OCI-M1 (cell line): Measurements from ENCODE around the gene OTOL1.

Experiments used
- DNase-seq: peaks from one replicate; lab custom pipeline; 2025; lab: John Stamatoyannopoulos, UW

OTOL1 gene

DNA sequence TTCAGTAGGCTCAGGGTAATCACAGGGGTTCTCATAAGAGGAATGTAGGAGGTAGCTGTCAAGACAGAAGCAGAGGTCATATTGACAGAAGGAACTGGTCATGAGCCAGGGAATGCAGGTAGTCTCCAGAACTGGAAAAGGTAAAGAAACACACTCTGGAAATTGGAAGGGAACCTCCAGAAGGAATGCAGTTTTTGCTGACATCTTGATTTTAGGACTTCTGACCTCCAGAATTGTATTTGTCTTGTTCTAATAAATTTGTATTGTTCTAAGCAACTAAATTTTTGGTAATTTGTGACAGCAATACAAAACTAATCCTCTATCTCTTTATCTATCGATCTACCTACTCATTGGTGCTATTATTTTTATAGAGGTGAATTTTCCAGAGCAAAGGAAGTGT is 49.2 kb downstream of the OTOL1 start:
- no peak for DNase-seq

DNA sequence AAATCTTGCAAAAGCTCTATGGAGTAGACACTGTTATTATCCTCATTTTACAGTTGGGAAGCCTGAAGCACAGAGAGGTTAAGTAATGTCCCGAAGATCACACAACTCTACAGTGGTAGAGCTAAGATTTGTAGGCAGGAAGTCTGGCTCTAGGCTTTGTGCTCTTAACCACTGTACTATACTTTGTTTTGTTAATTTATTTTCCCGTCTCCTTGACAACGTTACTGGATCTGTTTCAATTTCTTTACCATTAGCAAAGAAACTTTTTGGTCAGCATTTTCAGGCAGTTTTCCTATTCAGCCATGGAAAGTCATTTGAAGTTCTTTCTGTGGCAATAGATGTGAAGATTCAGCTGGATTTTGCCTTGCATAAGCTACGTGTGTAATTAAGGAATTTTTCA is 51.7 kb downstream of the OTOL1 start:
- no peak for DNase-seq

DNA sequence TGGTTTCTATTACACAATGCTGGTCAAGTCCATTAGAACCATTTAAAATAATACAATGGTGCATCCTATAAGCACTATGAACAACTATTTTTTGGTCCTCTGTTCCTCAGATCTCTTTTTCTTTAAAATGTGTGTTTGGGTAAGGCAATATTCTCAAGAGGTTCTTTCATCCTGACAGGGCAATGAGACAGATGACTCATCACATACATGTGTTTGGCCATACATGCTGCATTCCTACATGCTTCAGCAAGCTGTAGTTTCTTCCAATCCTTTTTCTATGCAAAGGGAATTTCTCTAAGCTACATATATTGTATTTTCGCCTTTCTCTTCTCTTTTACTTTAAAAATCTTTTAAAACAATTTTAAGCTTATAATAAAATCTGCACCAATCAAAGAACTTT is 52.7 kb downstream of the OTOL1 start:
- no peak for DNase-seq

DNA sequence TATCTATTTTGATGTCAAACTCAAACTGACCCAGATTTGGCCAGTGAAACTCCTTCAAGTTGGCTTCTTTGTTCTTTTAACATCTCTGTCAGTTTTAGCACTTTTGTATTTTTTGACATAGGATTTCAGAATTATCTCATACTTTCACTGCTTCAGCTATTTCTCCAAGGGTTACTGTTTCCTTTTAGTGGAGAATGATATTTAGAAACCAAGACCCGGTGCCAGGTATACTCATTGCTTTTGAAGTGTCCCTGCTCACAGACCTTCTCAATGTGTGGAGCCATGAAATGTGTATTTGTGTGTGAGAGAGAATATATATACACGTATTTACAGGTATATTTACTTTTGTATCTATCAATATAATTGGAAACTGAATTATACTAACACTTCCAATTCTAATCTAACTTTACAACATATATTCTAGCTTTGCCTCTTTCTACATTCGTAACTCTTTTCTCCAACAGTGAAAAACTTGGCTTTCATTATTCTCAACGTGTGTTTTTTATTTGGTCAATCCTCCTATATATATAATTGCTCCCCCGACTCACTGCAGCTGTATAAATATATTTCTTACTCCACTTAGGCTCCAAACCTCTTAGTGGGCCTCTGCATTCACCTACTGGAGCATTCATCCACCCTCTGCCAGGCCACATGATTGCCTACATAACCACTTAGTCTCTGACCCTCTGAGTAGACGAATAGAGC is 54.0 kb downstream of the OTOL1 start:
- DNase-seq: no peak

DNA sequence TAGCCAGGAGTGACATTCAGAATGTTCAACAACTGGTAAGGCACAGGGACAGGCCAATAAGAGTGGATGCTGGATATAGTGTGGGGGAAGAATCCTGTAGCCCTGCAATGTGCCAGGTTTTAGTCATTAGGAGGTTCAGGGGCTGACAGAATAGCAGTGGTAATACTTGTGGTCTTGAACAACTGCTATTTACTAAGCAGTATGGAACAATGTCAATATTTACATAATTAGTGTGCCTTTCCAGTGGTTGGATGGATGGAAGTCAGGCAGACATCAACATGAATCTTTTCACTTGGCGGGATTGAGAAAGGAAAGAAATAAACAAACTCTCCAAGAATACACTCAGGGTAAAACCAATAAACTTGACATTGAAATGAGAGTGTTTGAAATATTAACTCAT is 55.1 kb downstream of the OTOL1 start:
- DNase-seq: no peak

DNA sequence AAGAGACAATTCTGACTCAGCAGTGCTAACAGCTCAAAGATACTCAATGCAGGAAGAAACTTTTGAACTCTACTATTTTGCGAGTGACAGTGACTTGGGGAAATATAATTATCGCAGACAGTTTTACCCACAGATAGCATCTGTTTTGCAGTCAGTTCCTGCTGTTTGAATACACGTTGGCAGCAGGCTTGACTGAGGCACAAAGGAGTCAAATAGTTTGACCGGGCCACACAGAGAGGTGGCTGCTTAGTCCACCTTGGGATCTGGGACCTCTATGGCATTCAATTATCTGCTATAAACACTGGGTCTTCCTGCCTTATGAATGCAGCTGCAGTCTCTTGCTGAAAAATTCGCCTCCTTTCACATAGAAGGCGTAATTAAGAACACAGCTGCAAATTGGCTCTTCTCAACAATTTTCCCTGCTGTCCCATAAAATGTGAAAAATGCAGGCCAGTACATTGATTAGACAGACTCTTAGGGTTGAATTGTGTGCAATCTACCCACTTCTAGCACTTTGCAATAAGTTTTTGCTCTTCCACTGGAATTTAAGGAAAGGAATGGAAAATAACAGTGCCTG is 56.5 kb downstream of the OTOL1 start:
- no peak for DNase-seq
